ENCODE data around the gene OTOL1. TPM values are rescaled to one million over a fixed set of nuclear protein-coding genes. Genes with fewer than 3 reads are reported as not detected.

Gene OTOL1
- total RNA-seq, 2 experiments from 2014 or later, result not detected

GRCh38 chr3:161498259-161498921 lies 1.8 kb downstream of the OTOL1 start:
- no peak for ATAC-seq
- Mint-ChIP-seq H3K27ac (no peak overlapping the region), H3K4me1 (no peaks in the 10 kb centered on the region), H3K36me3 (no peaks in the 10 kb centered on the region), H3K4me3 (no peak overlapping the region), H3K27me3 (no peaks in the 10 kb centered on the region), H3K9me3 (ENCODE audit: low read depth) (no peaks in the 10 kb centered on the region)
- CTCF ChIA-PET, result no interaction called here
- DNase-seq, result no peak

- no peak for DNase-seq
- Mint-ChIP-seq H3K4me3 (no peak overlapping the region), H3K27ac (no peak overlapping the region), H3K36me3 (no peaks in the 10 kb centered on the region), H3K4me1 (no peaks in the 10 kb centered on the region), H3K27me3 (no peaks in the 10 kb centered on the region), H3K9me3 (ENCODE audit: low read depth) (no peaks in the 10 kb centered on the region)
- CTCF ChIA-PET, result no interaction called here
- ATAC-seq, result no peak
Observed at GRCh38 chr3:161500068-161500796, 3.6 kb downstream of the OTOL1 start.

DNA sequence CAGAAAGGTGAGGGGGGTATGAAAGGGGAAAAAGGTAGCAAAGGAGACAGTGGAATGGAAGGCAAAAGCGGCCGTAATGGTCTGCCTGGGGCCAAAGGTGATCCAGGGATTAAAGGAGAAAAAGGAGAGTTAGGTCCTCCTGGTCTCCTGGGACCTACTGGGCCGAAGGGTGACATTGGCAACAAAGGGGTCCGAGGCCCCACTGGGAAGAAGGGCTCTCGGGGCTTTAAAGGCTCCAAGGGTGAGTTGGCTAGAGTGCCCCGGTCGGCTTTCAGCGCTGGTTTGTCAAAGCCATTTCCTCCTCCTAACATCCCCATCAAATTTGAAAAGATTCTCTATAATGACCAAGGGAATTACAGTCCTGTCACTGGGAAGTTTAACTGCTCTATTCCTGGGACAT lies 6.7 kb downstream of the OTOL1 start:
- no peaks in the 10 kb centered on the region for H3K4me1 Mint-ChIP-seq
- H3K27me3 Mint-ChIP-seq, result no peaks in the 10 kb centered on the region
- H3K27ac Mint-ChIP-seq, result no peak overlapping the region
- no peaks in the 10 kb centered on the region for H3K9me3 Mint-ChIP-seq (ENCODE audit: low read depth)
- ATAC-seq (no peak), DNase-seq (no peak)
- no peaks in the 10 kb centered on the region for H3K36me3 Mint-ChIP-seq
- CTCF ChIA-PET, result no interaction called here
- no peak overlapping the region for H3K4me3 Mint-ChIP-seq

- no peaks in the 10 kb centered on the region for H3K9me3 Mint-ChIP-seq (ENCODE audit: low read depth)
- no peak for ATAC-seq
Observed at GRCh38 chr3:161508852-161509477, 12.4 kb downstream of the OTOL1 start.

GRCh38 chr3:161510510-161511260 lies 14.1 kb downstream of the OTOL1 start:
- no peak overlapping the region for H3K4me3 Mint-ChIP-seq
- CTCF ChIA-PET, result no interaction called here
- ATAC-seq, result no peak
- DNase-seq, result no peak
- no peaks in the 10 kb centered on the region for H3K9me3 Mint-ChIP-seq (ENCODE audit: low read depth)
- H3K4me1 Mint-ChIP-seq, result no peaks in the 10 kb centered on the region
- no peaks in the 10 kb centered on the region for H3K27me3 Mint-ChIP-seq
- no peak overlapping the region for H3K27ac Mint-ChIP-seq
- no peaks in the 10 kb centered on the region for H3K36me3 Mint-ChIP-seq

More at GRCh38 chr3:161508852-161509477, 12.4 kb downstream of the OTOL1 start:
- Mint-ChIP-seq H3K36me3 (no peaks in the 10 kb centered on the region), H3K27ac (no peak overlapping the region), H3K4me1 (no peaks in the 10 kb centered on the region), H3K27me3 (no peaks in the 10 kb centered on the region), H3K4me3 (no peak overlapping the region)
- no peak for DNase-seq
- CTCF ChIA-PET, result interaction anchor here (1.1 kb wide), 1 partner anchor 14 kb away, joined by 4 read pairs; no protein-coding TSS in a partner anchor

- H3K27ac Mint-ChIP-seq, result no peak overlapping the region
- H3K27me3 Mint-ChIP-seq, result no peaks in the 10 kb centered on the region
- DNase-seq, result no peak
- CTCF ChIA-PET, result interaction anchor here (0.6 kb wide), 1 partner anchor 45 kb away, joined by 5 read pairs; no protein-coding TSS in a partner anchor
- no peak overlapping the region for H3K4me3 Mint-ChIP-seq
- H3K36me3 Mint-ChIP-seq, result no peaks in the 10 kb centered on the region
- no peaks in the 10 kb centered on the region for H3K9me3 Mint-ChIP-seq (ENCODE audit: low read depth)
- ATAC-seq, result no peak
- H3K4me1 Mint-ChIP-seq, result no peaks in the 10 kb centered on the region
Observed at GRCh38 chr3:161523916-161524315, 27.3 kb downstream of the OTOL1 start.

DNA sequence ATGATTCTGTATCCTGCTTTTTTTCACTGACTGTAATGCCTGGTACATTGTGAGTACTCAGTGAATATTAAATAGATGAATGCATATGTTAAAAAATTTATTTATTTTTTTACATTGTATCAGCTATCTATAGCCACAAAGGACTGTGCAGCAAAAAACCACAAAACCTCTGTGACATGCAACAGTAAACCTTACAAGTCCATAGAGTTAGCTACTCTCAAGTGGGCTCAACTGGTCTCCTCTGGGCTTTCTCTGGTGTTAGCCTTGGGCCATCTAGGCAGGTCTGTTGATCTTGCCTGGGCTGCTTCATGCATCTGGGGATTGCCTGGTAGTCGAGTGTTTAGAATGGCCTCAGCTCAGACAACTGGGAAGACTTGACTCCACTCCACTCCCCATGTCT lies 35.3 kb downstream of the OTOL1 start:
- CTCF ChIA-PET, result no interaction called here
- no peaks in the 10 kb centered on the region for H3K36me3 Mint-ChIP-seq
- H3K4me3 Mint-ChIP-seq, result no peak overlapping the region
- H3K4me1 Mint-ChIP-seq, result no peaks in the 10 kb centered on the region
- ATAC-seq, result no peak
- no peaks in the 10 kb centered on the region for H3K9me3 Mint-ChIP-seq (ENCODE audit: low read depth)
- no peak for DNase-seq
- no peaks in the 10 kb centered on the region for H3K27me3 Mint-ChIP-seq
- no peak overlapping the region for H3K27ac Mint-ChIP-seq

- CTCF ChIA-PET, result no interaction called here
- H3K27ac Mint-ChIP-seq, result no peak overlapping the region
- H3K4me1 Mint-ChIP-seq, result no peaks in the 10 kb centered on the region
- ATAC-seq (no peak), DNase-seq (no peak)
- H3K4me3 Mint-ChIP-seq, result no peak overlapping the region
- no peaks in the 10 kb centered on the region for H3K27me3 Mint-ChIP-seq
- no peaks in the 10 kb centered on the region for H3K36me3 Mint-ChIP-seq
- H3K9me3 Mint-ChIP-seq (ENCODE audit: low read depth), result no peaks in the 10 kb centered on the region
Observed at GRCh38 chr3:161540594-161540993, 44.0 kb downstream of the OTOL1 start.

DNA sequence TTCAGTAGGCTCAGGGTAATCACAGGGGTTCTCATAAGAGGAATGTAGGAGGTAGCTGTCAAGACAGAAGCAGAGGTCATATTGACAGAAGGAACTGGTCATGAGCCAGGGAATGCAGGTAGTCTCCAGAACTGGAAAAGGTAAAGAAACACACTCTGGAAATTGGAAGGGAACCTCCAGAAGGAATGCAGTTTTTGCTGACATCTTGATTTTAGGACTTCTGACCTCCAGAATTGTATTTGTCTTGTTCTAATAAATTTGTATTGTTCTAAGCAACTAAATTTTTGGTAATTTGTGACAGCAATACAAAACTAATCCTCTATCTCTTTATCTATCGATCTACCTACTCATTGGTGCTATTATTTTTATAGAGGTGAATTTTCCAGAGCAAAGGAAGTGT lies 49.2 kb downstream of the OTOL1 start:
- CTCF ChIA-PET, result no interaction called here
- DNase-seq (no peak), ATAC-seq (no peak)
- H3K27me3 Mint-ChIP-seq, result no peaks in the 10 kb centered on the region
- no peak overlapping the region for H3K27ac Mint-ChIP-seq
- no peaks in the 10 kb centered on the region for H3K4me1 Mint-ChIP-seq
- no peaks in the 10 kb centered on the region for H3K36me3 Mint-ChIP-seq
- H3K4me3 Mint-ChIP-seq, result no peak overlapping the region
- H3K9me3 Mint-ChIP-seq (ENCODE audit: low read depth), result no peaks in the 10 kb centered on the region

- Mint-ChIP-seq H3K9me3 (ENCODE audit: low read depth) (no peaks in the 10 kb centered on the region), H3K36me3 (no peaks in the 10 kb centered on the region), H3K4me1 (no peaks in the 10 kb centered on the region), H3K27me3 (no peaks in the 10 kb centered on the region), H3K4me3 (no peak overlapping the region), H3K27ac (no peak overlapping the region)
- CTCF ChIA-PET, result no interaction called here
- ATAC-seq (no peak), DNase-seq (no peak)
Observed at GRCh38 chr3:161548301-161548700, 51.7 kb downstream of the OTOL1 start.

DNA sequence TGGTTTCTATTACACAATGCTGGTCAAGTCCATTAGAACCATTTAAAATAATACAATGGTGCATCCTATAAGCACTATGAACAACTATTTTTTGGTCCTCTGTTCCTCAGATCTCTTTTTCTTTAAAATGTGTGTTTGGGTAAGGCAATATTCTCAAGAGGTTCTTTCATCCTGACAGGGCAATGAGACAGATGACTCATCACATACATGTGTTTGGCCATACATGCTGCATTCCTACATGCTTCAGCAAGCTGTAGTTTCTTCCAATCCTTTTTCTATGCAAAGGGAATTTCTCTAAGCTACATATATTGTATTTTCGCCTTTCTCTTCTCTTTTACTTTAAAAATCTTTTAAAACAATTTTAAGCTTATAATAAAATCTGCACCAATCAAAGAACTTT lies 52.7 kb downstream of the OTOL1 start:
- Mint-ChIP-seq H3K27me3 (no peaks in the 10 kb centered on the region), H3K36me3 (no peaks in the 10 kb centered on the region), H3K27ac (no peak overlapping the region), H3K4me3 (no peak overlapping the region), H3K4me1 (no peaks in the 10 kb centered on the region), H3K9me3 (ENCODE audit: low read depth) (no peaks in the 10 kb centered on the region)
- CTCF ChIA-PET, result no interaction called here
- DNase-seq (no peak), ATAC-seq (no peak)

GRCh38 chr3:161550491-161551195 lies 54.0 kb downstream of the OTOL1 start:
- DNase-seq (no peak), ATAC-seq (no peak)
- no peak overlapping the region for H3K4me3 Mint-ChIP-seq
- no peaks in the 10 kb centered on the region for H3K27me3 Mint-ChIP-seq
- no peaks in the 10 kb centered on the region for H3K9me3 Mint-ChIP-seq (ENCODE audit: low read depth)
- H3K27ac Mint-ChIP-seq, result no peak overlapping the region
- H3K36me3 Mint-ChIP-seq, result no peaks in the 10 kb centered on the region
- CTCF ChIA-PET, result no interaction called here
- no peaks in the 10 kb centered on the region for H3K4me1 Mint-ChIP-seq

- Mint-ChIP-seq H3K36me3 (no peaks in the 10 kb centered on the region), H3K27me3 (peaks cover 4% of the 10 kb centered on the region), H3K27ac (no peak overlapping the region), H3K9me3 (ENCODE audit: low read depth) (no peaks in the 10 kb centered on the region), H3K4me1 (no peaks in the 10 kb centered on the region), H3K4me3 (no peak overlapping the region)
- ATAC-seq (no peak), DNase-seq (no peak)
- CTCF ChIA-PET, result no interaction called here
Observed at GRCh38 chr3:161551697-161552096, 55.1 kb downstream of the OTOL1 start.

All from activated CD8-positive, alpha-beta memory T cell treated with anti-CD3 and anti-CD28 coated beads, Interleukin-2, amount 10 ng/mL, durations not matched to agents 7 days and 5 days (primary cell).